IMR-90 (cell line): ENCODE measurements around the gene ATG14. TPM values are rescaled to one million over a fixed set of nuclear protein-coding genes. Genes with fewer than 3 reads are reported as not detected.

Experiments used
- ATAC-seq: fragments of 200-7000 bp; cut with Tn5 transposase; 2 replicates; pipeline ENCODE4 v1.9.1; 2020; ENCODE audit warnings: low read depth, mild to moderate bottlenecking, moderate library complexity
- BruUV-seq: library from RNA; stranded (reverse); fragments of 400-500 nt; replicated peaks from 2 replicates; lab custom pipeline; 2021; lab: Mats Ljungman, UMichigan
- CTCF ChIA-PET: fragments of 300-600 bp; formaldehyde crosslinking; extraction: SDS; loops from one replicate; lab custom pipeline; 2021; ENCODE audit warnings: antibody characterized with exemption; lab: Yijun Ruan, JAX
- POLR2A ChIA-PET: fragments of 300-600 bp; sonication (Branson Sonifier 250); formaldehyde crosslinking; loops from one replicate; lab custom pipeline; 2022; ENCODE audit warnings: antibody characterized with exemption; ENCODE audit not compliant: unreplicated experiment; lab: Charles Lee
- DNase-seq: peaks from one replicate; pipeline ENCODE4 v3.0.0; 2013
- H2AFZ ChIP-seq: replicated peaks from 2 replicates; pipeline ENCODE3; 2013; ENCODE audit warnings: low read length, mild to moderate bottlenecking; ENCODE audit not compliant: poor library complexity
- H2AK5ac ChIP-seq: 2 replicates; pipeline ENCODE4 v1.6.1; 2013; ENCODE audit warnings: low read depth, low read length, inconsistent platforms
- H2AK9ac ChIP-seq: replicated peaks from 2 replicates; pipeline ENCODE3; 2013; ENCODE audit warnings: mild to moderate bottlenecking, low read depth, low read length, moderate library complexity; ENCODE audit not compliant: poor library complexity
- H2BK120ac ChIP-seq: 2 replicates; pipeline ENCODE4 v1.6.1; 2013; ENCODE audit warnings: low read depth, low read length, inconsistent platforms
- H2BK15ac ChIP-seq: 3 replicates; pipeline ENCODE4 v1.6.1; 2013; ENCODE audit warnings: low read depth, low read length, inconsistent platforms
- H2BK20ac ChIP-seq: 2 replicates; pipeline ENCODE4 v1.6.1; 2013; ENCODE audit warnings: low read depth, mild to moderate bottlenecking, inconsistent platforms, low read length, moderate library complexity
- H2BK5ac ChIP-seq: 2 replicates; pipeline ENCODE4 v1.6.1; 2013; ENCODE audit warnings: mild to moderate bottlenecking, low read depth, low read length, inconsistent platforms; ENCODE audit not compliant: poor library complexity, severe bottlenecking
- H3K14ac ChIP-seq: replicated peaks from 2 replicates; pipeline ENCODE4 v1.6.1; 2013; ENCODE audit warnings: low read depth, low read length, inconsistent platforms
- H3K18ac ChIP-seq: 2 replicates; pipeline ENCODE4 v1.6.1; 2013; ENCODE audit warnings: low read depth, low read length, control low read depth
- H3K23ac ChIP-seq: 2 replicates; pipeline ENCODE4 v1.6.1; 2013; ENCODE audit warnings: low read depth, low read length, inconsistent platforms
- H3K27ac ChIP-seq: 2 replicates; pipeline ENCODE4 v1.5.1; 2013; ENCODE audit warnings: mild to moderate bottlenecking, control low read depth, low read length; ENCODE audit not compliant: insufficient read depth
- H3K27me3 ChIP-seq: 2 replicates; pipeline ENCODE4 v1.6.1; 2013; ENCODE audit warnings: low read length; ENCODE audit not compliant: control insufficient read depth, insufficient read depth
- H3K36me3 ChIP-seq: 2 replicates; pipeline ENCODE4 v1.6.1; 2013; ENCODE audit warnings: low read length, mixed read lengths; ENCODE audit not compliant: control insufficient read depth, insufficient read depth
- H3K4ac ChIP-seq: 2 replicates; pipeline ENCODE4 v1.6.1; 2013; ENCODE audit warnings: low read depth, low read length, inconsistent platforms
- H3K4me1 ChIP-seq: 2 replicates; pipeline ENCODE4 v1.6.1; 2013; ENCODE audit warnings: low read length, mixed read lengths; ENCODE audit not compliant: control insufficient read depth, insufficient read depth
- H3K4me2 ChIP-seq: 2 replicates; pipeline ENCODE4 v1.6.1; 2013; ENCODE audit warnings: low read depth, mild to moderate bottlenecking, control low read depth, low read length, moderate library complexity
- H3K4me3 ChIP-seq: 2 replicates; pipeline ENCODE4 v1.5.1; 2013; ENCODE audit warnings: low read depth, mild to moderate bottlenecking, control low read depth, low read length, moderate library complexity; ENCODE audit not compliant: insufficient read depth
- H3K56ac ChIP-seq: 2 replicates; pipeline ENCODE4 v1.6.1; 2013; ENCODE audit warnings: low read length, inconsistent platforms; ENCODE audit not compliant: insufficient read depth; ENCODE audit errors: extremely low read depth
- H3K79me1 ChIP-seq, 2 experiments: 2 replicates each; pipeline ENCODE4 v1.6.1; 2013; ENCODE audit warnings: low read length in 2 of 2, inconsistent platforms in 1 of 2, low read depth in 1 of 2
- H3K9ac ChIP-seq: 2 replicates; pipeline ENCODE4 v1.6.1; 2013; ENCODE audit warnings: low read depth, low read length, control low read depth
- H3K9me1 ChIP-seq: 2 replicates; pipeline ENCODE4 v1.6.1; 2013; ENCODE audit warnings: low read length, inconsistent platforms; ENCODE audit not compliant: insufficient read depth
- H3K9me3 ChIP-seq: 2 replicates; pipeline ENCODE4 v1.6.1; 2013; ENCODE audit warnings: low read length; ENCODE audit not compliant: control insufficient read depth, insufficient read depth
- H4K20me1 ChIP-seq: 2 replicates; pipeline ENCODE4 v1.6.1; 2013; ENCODE audit warnings: low read length, inconsistent platforms; ENCODE audit not compliant: insufficient read depth
- H4K5ac ChIP-seq: 2 replicates; pipeline ENCODE4 v1.6.1; 2013; ENCODE audit warnings: mild to moderate bottlenecking, low read depth, low read length, control low read depth
- H4K8ac ChIP-seq, 2 experiments: 2 replicates each; pipeline ENCODE4 v1.6.1; 2013; ENCODE audit warnings: low read depth in 2 of 2, low read length in 2 of 2, control low read depth in 1 of 2, inconsistent platforms in 1 of 2
- H4K91ac ChIP-seq: 2 replicates; pipeline ENCODE4 v1.6.1; 2013; ENCODE audit warnings: low read depth, low read length, inconsistent platforms; ENCODE audit not compliant: insufficient read depth
- RFX5 ChIP-seq: IDR thresholded peaks from 2 replicates; pipeline ENCODE4 v1.8.0; 2012; ENCODE audit warnings: low read depth, mild to moderate bottlenecking, low read length, moderate library complexity
- USF2 ChIP-seq: fragments of 150-350 bp; IDR thresholded peaks from 2 replicates; pipeline ENCODE4 v1.6.1; 2017; ENCODE audit warnings: mild to moderate bottlenecking, antibody characterized with exemption, low read length, low read depth
- WGBS, 2 experiments: methylation state at CpG; one replicate each; pipeline versions ENCODE4 v1.1.5 to v1.1.7; 2013; ENCODE audit warnings: missing lambda C conversion rate in 2 of 2; ENCODE audit not compliant: insufficient read length in 1 of 2; ENCODE audit errors: extremely low coverage in 2 of 2; 5-methylcytosine and 5-hydroxymethylcytosine counted together
- dilution Hi-C: fragments of 300-500 bp; cut with HindIII; formaldehyde crosslinking; loops from one replicate; pipeline ENCODE4 v1.14.3; 2018; ENCODE audit warnings: low sequenced_read_pairs; ENCODE audit not compliant: unreplicated experiment
- in situ Hi-C: fragments of 300-500 bp; cut with MboI; formaldehyde crosslinking; loops from 3 replicates; pipeline ENCODE4 v1.14.3; 2019; ENCODE audit warnings: low sequenced_read_pairs, inconsistent platforms, mixed read lengths
- intact Hi-C: fragments of 100-400 bp; cut with micrococcal nuclease; formaldehyde crosslinking; loops from 2 replicates; pipeline ENCODE4 v1.10.0; 2022
- polyA plus RNA-seq, 3 experiments: library from polyadenylated mRNA; depleted of rRNA; stranded (reverse); fragments of >200 nt; gene quantifications; 2 replicates each; pipeline ENCODE4 v1.2.3, GENCODE V29; 2012; ENCODE audit warnings: low replicate concordance in 1 of 3
- total RNA-seq: library from RNA; depleted of rRNA; stranded (reverse); fragments of >200 nt; gene quantifications from 2 replicates; pipeline ENCODE4 v1.2.3, GENCODE V29; 2012

The ATG14 gene
- total and polyA plus RNA-seq, 2 of the 4 experiments (the other 2 are of a cell fraction) = 5.0 to 12.4 TPM

- Histone ChIP-seq H2AK9ac (no peak overlapping the region), H4K91ac (no peak overlapping the region), H2BK5ac (no peak overlapping the region), H3K4ac (no peak overlapping the region), H3K36me3 (no peaks in the 10 kb centered on the region), H3K14ac (no peak overlapping the region), H2BK20ac (no peak overlapping the region), H3K9me3 (no peaks in the 10 kb centered on the region), H4K5ac (no peak overlapping the region), H3K4me1 (no peaks in the 10 kb centered on the region; the same call in 1 of the 2 replicates), H3K9ac (no peak overlapping the region), H3K27me3 (peaks cover 7% of the 10 kb centered on the region; the same call in 1 of the 2 replicates), H4K20me1 (no peaks in the 10 kb centered on the region), H3K4me3 (no peak overlapping the region), H4K8ac (no peak overlapping the region), H3K9me1 (no peaks in the 10 kb centered on the region), H3K56ac (no peak overlapping the region), H2BK120ac (no peak overlapping the region), H2AK5ac (no peak overlapping the region), H3K23ac (no peak overlapping the region), H3K4me2 (no peak overlapping the region), H3K18ac (no peak overlapping the region), H2AFZ (no peak overlapping the region), H2BK15ac (no peak overlapping the region), H3K79me1 (no peaks in the 10 kb centered on the region), H3K27ac (no peak overlapping the region)
- ChIA-PET POLR2A (no interaction called here), CTCF (interaction anchor here (1.0 kb wide), 1 partner anchor 149 kb away, joined by 3 read pairs; no protein-coding TSS in a partner anchor)
- no TSS peak for BruUV-seq
- dilution Hi-C loops = no loop called here
- in situ Hi-C loops = no loop called here
- DNase-seq (no peak), ATAC-seq (no peak)
- no CpG with 5 or more reads among the region's 1 CpG for WGBS, 2 experiments
- no peak for TF ChIP-seq USF2
- TF ChIP-seq RFX5 = no peak
- intact Hi-C loops = no loop called here
Observed at GRCh38 chr14:55419663-55420062, 8.0 kb upstream of the ATG14 start.
